ENCODE data around the gene TMEM242.

Gene TMEM242

GRCh38 chr6:157246048-157246630, 77.2 kb downstream of the TMEM242 start:
- DNase-seq: no peak

GRCh38 chr6:157245436-157245835, 77.9 kb downstream of the TMEM242 start:
- DNase-seq: no peak

DNA sequence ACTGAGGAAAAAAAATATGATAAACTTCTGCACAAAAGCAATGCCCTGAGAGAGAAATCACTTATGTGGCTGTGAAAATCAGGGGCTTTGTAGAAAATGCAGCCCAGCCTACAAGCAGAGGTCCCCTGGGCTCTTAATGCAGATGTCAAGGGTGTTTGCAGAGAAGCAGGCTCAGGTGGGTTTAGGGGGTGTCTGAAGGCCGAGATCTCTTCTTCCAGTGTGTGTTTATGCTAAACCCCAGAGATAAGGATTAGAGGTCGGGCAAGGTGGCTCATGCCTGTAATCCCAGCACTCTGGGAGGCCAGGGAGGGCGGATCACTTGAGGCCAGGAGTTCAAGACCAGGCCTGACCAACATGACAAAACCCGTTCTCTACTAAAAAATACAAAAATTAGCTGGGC, 78.5 kb downstream of the TMEM242 start:
- DNase-seq: no peak

DNA sequence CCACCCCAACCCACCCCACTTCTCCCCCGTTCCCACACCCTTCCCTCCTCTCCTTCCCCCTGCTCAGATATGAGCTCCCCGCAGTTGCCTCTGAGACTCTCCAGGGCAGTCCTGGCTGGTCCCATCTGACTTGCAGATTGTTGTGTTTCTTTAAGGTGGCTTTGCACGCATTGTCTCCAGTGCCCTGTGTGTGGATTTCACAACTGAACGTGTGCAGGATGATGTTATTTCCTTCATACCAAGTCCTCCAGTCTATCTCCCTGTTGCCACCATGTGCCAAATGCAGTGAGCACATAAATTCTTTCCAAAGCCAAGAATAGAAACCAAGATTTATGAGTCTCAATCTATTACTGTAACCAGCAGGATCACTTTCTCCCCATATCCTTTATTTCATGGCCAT, 79.1 kb downstream of the TMEM242 start:
- no peak for DNase-seq

- DNase-seq: no peak
Measured at GRCh38 chr6:157242791-157243190, 80.5 kb downstream of the TMEM242 start.

DNA sequence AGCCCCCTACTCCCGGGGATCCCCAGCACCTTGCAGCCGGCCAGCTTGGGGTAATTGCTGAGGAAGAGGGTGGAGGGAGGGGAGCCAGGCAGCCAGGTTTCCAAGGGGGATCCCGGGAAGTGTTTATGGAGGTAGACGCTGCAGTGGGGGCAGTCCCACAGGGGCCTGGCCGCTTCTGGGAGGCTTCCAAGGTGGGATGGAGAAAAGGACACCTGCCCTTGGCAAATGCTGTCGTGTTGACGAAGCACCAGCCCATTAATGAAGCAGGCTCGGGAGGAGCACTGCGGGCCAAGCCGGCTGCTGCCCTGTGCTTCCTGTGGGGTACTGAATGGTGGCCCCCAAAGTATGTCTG, 82.4 kb downstream of the TMEM242 start:
- DNase-seq: no peak

- DNase-seq: no peak
Measured at GRCh38 chr6:157240059-157240959, 83.0 kb downstream of the TMEM242 start.

DNA sequence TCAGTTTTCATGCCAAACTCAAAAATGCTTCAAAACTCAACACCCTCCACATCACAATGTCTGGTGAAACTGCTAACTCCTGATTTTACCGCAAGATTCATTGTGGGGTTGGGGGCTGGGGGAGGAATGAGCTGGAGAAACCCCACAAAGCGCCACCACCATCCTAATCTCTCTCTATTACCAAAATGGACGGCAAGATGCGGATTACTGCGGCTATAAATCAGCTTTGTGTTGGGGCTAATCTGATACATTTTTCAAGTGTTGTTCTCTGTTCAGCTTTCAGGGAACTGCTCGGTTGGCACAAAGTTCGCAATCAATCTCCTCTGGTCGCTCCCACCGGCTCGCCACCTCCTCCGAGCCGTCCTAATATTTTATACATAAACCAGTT, 83.7 kb downstream of the TMEM242 start:
- no peak for DNase-seq

Measured in activated naive CD4-positive, alpha-beta T cell treated with Interleukin-2 at 50 U/mL for 16 hours (primary cell).